Measurements from ENCODE around the gene RPS6KL1. TPM values are rescaled to one million over a fixed set of nuclear protein-coding genes. Genes with fewer than 3 reads are reported as not detected.

The RPS6KL1 gene
- total and polyA plus RNA-seq, 4 donors = 1.1 to 5.9 (median 3.8) TPM

GRCh38 chr14:74918380-74918779 lies 4.7 kb downstream of the RPS6KL1 start (continued):
- TF ChIP-seq, protein P1, sequence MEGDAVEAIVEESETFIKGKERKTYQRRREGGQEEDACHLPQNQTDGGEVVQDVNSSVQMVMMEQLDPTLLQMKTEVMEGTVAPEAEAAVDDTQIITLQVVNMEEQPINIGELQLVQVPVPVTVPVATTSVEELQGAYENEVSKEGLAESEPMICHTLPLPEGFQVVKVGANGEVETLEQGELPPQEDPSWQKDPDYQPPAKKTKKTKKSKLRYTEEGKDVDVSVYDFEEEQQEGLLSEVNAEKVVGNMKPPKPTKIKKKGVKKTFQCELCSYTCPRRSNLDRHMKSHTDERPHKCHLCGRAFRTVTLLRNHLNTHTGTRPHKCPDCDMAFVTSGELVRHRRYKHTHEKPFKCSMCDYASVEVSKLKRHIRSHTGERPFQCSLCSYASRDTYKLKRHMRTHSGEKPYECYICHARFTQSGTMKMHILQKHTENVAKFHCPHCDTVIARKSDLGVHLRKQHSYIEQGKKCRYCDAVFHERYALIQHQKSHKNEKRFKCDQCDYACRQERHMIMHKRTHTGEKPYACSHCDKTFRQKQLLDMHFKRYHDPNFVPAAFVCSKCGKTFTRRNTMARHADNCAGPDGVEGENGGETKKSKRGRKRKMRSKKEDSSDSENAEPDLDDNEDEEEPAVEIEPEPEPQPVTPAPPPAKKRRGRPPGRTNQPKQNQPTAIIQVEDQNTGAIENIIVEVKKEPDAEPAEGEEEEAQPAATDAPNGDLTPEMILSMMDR (IDR thresholded peaks at IDR 0.05; ENCODE audit: low read depth, low read length, missing input control) = no peak
- TF ChIP-seq RAD21 (IDR thresholded peaks at IDR 0.05) (no peak), HNF4G (IDR thresholded peaks at IDR 0.05) (no peak), GABPA (IDR thresholded peaks at IDR 0.05 in 1 of 2, conservative IDR thresholded peaks at IDR 0.05 in 1 of 2) (no peak), FOXA2 (IDR thresholded peaks at IDR 0.05) (no peak)

DNA sequence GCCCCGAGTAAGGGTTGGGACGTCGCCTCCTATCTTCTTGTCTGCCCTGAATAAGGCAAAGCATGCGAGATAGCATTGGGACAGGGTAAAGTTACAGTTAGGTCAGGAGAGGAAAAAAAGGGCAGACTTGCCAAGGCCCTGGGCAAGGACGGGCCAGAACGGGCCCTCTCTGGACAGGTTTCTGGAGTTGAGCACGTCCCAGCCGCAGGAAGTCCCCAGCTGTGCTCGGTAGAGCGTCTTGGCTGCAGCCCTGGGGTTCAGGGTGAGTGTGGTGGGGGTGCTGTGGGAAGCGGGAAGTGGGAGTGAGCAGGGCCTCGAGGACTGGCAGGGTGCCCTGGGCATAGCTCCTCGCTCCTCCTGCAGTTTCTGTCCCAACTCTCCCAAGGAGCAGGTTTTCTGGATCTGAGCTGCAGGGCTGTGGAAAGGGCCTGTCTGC lies 5.4 kb downstream of the RPS6KL1 start:
- Histone ChIP-seq H3K9me3 (ENCODE audit: control insufficient read depth in 4 of 4, low read length in 3 of 4) (no peaks in the 10 kb centered on the region), H3K27ac (ENCODE audit: low read depth in 1 of 2, low read length in 2 of 2) (peak overlapping the region in 1 of 2 donors; percentile 36), H3K4me3 (ENCODE audit: low read depth in 1 of 3, low read length in 3 of 3) (no peak overlapping the region), H3K4me1 (ENCODE audit: control insufficient read depth in 4 of 4, insufficient read depth in 4 of 4, low read length in 3 of 4) (peaks cover 0 to 10% (median 2%) of the 10 kb centered on the region in 4 donors), H3K36me3 (ENCODE audit: control insufficient read depth in 4 of 4, insufficient read depth in 3 of 4, low read depth in 1 of 4, low read length in 3 of 4) (no peaks in the 10 kb centered on the region), H3K27me3 (ENCODE audit: control insufficient read depth in 4 of 4, insufficient read depth in 4 of 4, low read length in 3 of 4) (no peaks in the 10 kb centered on the region), H3K9ac (ENCODE audit: low read depth in 1 of 2, low read length in 2 of 2) (no peak overlapping the region)
- TF ChIP-seq FOXA1 (IDR thresholded peaks at IDR 0.05) (no peak), FOXA2 (IDR thresholded peaks at IDR 0.05) (no peak), TAF1 (conservative IDR thresholded peaks at IDR 0.05) (no peak), HNF4A (conservative IDR thresholded peaks at IDR 0.05) (no peak), RXRA (IDR thresholded peaks at IDR 0.05) (no peak)
- TF ChIP-seq, protein P2, sequence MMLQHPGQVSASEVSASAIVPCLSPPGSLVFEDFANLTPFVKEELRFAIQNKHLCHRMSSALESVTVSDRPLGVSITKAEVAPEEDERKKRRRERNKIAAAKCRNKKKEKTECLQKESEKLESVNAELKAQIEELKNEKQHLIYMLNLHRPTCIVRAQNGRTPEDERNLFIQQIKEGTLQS (IDR thresholded peaks at IDR 0.05) = no peak
- TF ChIP-seq, protein P3, sequence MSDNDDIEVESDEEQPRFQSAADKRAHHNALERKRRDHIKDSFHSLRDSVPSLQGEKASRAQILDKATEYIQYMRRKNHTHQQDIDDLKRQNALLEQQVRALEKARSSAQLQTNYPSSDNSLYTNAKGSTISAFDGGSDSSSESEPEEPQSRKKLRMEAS (IDR thresholded peaks at IDR 0.05) = no peak
- 81% methylated on average over 13 of the region's 13 CpGs for WGBS
- DNase-seq (ENCODE audit: low spot score) = no peak

- Histone ChIP-seq H3K9ac (ENCODE audit: low read depth in 1 of 2, low read length in 2 of 2) (no peak overlapping the region), H3K27ac (ENCODE audit: low read depth in 1 of 2, low read length in 2 of 2) (peak overlapping the region in 1 of 2 donors; percentile 3), H3K36me3 (ENCODE audit: control insufficient read depth in 4 of 4, insufficient read depth in 3 of 4, low read depth in 1 of 4, low read length in 3 of 4) (no peaks in the 10 kb centered on the region), H3K4me1 (ENCODE audit: control insufficient read depth in 4 of 4, insufficient read depth in 4 of 4, low read length in 3 of 4) (peaks cover 0 to 5% (median 2%) of the 10 kb centered on the region in 4 donors), H3K27me3 (ENCODE audit: control insufficient read depth in 4 of 4, insufficient read depth in 4 of 4, low read length in 3 of 4) (no peaks in the 10 kb centered on the region), H3K9me3 (ENCODE audit: control insufficient read depth in 4 of 4, low read length in 3 of 4) (no peaks in the 10 kb centered on the region), H3K4me3 (ENCODE audit: low read depth in 1 of 3, low read length in 3 of 3) (no peak overlapping the region)
- 89% methylated on average over 5 of the region's 5 CpGs for WGBS
- no peak for DNase-seq (ENCODE audit: low spot score)
- TF ChIP-seq FOXA2 (IDR thresholded peaks at IDR 0.05) = no peak
- TF ChIP-seq, protein P2 (IDR thresholded peaks at IDR 0.05) = no peak
- no peak for TF ChIP-seq SP1 (IDR thresholded peaks at IDR 0.05)
- no peak for TF ChIP-seq TAF1 (conservative IDR thresholded peaks at IDR 0.05)
- TF ChIP-seq, protein P3 (IDR thresholded peaks at IDR 0.05) = no peak
- TF ChIP-seq RAD21 (IDR thresholded peaks at IDR 0.05) = no peak
- TF ChIP-seq, protein P1 (IDR thresholded peaks at IDR 0.05; ENCODE audit: low read depth, low read length, missing input control) = no peak
- no peak for TF ChIP-seq ZBTB33 (IDR thresholded peaks at IDR 0.05)
- TF ChIP-seq FOXA1 (IDR thresholded peaks at IDR 0.05) = no peak
- no peak for TF ChIP-seq GABPA (IDR thresholded peaks at IDR 0.05 in 1 of 2, conservative IDR thresholded peaks at IDR 0.05 in 1 of 2)
- no peak for TF ChIP-seq HNF4A (conservative IDR thresholded peaks at IDR 0.05)
- no peak for TF ChIP-seq RXRA (IDR thresholded peaks at IDR 0.05)
- TF ChIP-seq HNF4G (IDR thresholded peaks at IDR 0.05) = no peak
- TF ChIP-seq JUND (IDR thresholded peaks at IDR 0.05) = no peak
- TF ChIP-seq NR2F2 (IDR thresholded peaks at IDR 0.05) = no peak
- TF ChIP-seq YY1 (IDR thresholded peaks at IDR 0.05) = no peak
- no peak for TF ChIP-seq REST (IDR thresholded peaks at IDR 0.05)
- TF ChIP-seq EGR1 (IDR thresholded peaks at IDR 0.05; ENCODE audit: low read depth in 2 of 2) = no peak
Observed at GRCh38 chr14:74917178-74917543, 5.9 kb downstream of the RPS6KL1 start.
